NCI-H82 treated with DMSO at 0.1 percent for 48 hours (cell line): ENCODE data around the gene TESMIN.

Experiments used
- DNase-seq: peaks from one replicate; lab custom pipeline; 2025; ENCODE audit not compliant: unreplicated experiment; lab: John Stamatoyannopoulos, UW

TESMIN gene

DNA sequence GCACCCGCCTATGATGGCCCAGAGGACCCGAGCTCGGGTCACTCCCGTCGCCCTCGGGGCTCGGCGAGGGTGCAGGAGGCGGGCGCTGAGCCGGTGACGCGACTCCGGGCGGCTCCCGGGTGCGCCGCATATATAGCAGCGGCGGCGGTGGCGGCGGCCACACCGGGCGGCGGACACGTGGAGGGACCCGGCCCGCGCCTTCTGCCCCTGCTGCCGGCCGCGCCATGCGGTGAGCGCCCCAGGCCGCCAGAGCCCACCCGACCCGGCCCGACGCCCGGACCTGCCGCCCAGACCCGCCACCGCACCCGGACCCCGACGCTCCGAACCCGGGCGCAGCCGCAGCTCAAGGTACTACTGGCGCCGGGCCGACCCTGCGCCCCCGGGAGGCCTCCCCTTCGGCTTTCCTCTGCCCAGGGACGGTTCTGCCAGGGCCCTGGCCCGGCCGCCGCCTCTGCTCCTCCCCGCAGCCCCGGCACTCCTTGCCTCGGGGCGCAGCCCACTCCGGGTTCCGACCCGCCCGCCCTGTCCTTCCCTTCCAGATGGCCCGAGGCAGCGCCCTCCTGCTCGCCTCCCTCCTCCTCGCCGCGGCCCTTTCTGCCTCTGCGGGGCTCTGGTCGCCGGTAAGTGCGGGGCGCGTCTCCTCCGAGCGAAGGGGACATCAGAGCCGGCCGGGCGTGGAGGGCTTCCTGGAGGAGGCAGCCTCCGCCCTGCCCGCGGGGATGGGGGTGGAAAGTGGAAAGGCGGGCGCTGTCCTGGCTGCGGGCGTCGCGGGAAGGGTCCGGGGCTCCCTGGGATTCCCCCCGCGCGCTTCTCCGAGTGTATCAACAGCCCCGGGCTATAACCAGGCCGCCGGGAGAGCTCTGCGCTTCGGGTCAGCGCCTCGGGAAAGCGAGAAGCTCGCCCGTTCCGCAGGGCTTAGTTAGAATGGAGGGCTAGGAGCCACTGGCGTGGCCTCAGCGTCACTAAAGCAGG, 66.6 kb downstream of the TESMIN start, which contains the start of gene GAL:
Gene GAL, plus strand, starts transcription at position 160 of the 972 bp plus-strand sequence. Its CDS starts 380 bp downstream, at position 540.
- DNase-seq: no peak

DNA sequence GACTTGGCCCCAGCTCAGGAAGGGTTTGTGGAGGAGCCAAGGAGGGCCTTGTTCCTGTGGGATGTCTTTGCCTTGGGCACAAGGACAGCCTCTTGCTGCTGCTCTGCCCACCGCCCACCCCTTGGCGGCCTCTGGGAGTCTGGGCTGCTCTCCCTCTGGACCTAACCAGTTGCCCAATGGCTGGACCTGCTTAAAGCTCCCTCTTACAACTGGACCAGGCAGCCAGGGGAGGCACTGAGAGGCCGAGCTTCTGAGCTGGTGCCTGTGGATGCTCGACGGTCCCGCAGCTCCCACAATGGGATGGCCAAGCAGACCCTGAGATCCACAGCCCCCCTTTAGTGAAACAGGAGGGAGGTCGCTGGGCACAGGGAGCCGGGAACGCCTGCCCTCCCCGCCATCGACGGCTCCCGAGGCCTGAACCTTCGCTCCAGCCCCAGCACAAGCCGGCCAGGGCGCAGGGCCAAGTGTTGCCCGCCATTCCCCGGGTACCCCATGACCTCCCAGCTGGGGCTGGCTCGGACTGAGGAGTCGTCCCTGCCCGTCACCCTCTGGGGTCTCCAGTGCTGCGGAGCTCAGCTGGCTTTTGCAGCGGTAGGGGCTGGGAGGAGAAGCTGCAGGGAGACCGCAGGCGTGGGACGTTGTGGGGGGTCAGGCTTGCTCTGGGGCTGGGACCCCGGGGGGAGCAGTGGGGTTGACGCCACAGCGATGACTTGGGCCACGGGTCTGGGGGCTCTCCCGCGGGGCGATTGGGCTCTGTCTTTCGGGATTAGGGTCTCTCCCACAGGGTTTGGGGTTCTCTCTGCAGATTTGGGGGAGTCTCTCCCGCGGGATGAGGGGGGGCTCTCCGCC, 67.6 kb downstream of the TESMIN start:
- no peak for DNase-seq

DNA sequence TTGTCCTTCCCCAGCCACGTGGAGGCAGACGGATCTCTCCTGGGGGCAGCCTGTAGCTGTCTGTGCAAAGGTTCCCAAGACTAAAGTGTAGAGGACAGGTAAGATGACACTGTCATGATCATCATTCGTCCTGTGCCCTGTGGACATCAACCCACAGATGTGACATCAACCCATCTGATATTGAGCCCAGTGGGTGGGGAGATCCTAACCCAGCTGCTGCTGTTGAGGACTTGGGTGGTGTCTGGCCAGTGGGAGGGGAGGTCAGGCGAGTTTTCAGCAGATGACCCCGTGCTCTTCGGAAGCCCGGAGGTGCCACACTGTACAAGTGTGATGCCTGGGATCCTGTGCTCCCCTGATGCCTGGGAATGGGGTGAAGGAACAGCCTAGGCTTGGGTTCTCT, 68.2 kb downstream of the TESMIN start:
- no peak for DNase-seq

- DNase-seq: no peak
These were observed 68.8 kb downstream of the TESMIN start for GRCh38 chr11:68682531-68682961.

DNA sequence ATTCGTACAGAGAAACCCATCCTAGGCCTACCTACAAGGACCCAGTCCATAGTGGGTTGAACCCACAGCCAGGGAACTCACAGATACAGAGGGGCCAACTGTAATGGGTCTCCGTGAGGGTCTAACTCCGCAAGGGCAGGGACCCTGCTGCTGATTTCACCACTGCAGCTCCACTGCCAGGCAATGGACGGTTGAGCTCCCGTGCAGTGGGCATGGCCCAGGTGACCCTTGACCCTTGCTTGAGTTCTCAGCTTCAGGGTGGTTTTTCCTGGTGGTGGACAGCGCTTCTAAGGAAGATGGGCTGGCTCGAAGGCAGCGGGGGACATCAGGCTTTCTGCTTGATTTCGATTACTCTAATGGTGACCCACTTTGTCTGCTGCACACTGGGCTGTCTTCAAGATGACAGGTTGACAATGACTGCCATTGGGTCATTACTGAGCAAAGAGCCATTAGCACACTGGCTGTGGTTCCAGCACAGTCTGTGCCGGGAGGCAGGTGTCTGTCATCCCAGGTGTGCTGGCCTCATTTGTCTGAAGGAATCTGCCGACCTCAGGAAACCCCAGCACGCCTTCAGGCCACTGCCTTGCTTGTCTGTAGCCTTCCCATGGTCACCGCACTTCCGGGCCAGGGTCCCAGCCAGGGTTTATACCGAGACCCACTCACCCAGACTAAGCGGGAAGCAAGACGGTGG, 70.6 kb downstream of the TESMIN start:
- no peak for DNase-seq

DNA sequence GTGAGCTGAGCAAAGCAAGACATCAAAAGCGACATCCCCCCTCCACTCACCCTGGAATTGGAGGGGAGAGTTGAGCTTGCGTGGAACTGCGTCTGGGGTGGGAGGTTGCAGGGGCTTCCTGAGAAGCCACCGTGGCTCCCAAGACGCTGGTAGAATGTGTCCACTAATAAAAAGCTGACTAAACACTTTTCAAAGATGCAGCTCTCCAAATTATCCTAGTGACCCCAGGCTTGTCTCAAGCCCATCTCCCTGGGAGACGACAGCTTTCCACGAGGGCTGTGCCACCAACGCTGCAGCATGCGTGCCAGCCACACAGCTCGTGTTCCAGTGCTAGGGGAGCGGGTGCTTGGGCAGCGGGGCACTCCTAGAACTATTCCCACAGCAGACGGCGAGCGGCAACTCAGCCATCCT, 73.3 kb downstream of the TESMIN start:
- no peak for DNase-seq

DNA sequence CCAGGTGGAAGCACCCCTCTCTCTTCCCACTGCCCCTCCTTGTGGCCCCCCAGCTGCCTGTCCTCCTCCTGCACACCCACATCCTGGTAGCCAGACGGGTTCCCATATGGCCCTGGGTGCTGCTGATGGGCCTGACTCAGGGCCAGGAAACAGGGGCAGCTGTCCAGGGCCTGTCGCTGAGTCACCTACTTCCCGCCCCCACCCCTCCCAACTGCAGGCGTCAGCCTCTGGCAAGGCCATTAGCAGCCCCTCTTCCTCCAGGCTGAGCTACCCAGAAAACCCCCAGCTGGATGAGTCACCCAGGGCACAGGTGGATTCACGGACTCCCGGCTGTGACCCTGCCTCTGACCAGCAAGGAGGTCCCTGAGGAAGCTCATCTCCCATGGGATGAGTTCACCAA, 73.9 kb downstream of the TESMIN start:
- DNase-seq: no peak

DNA sequence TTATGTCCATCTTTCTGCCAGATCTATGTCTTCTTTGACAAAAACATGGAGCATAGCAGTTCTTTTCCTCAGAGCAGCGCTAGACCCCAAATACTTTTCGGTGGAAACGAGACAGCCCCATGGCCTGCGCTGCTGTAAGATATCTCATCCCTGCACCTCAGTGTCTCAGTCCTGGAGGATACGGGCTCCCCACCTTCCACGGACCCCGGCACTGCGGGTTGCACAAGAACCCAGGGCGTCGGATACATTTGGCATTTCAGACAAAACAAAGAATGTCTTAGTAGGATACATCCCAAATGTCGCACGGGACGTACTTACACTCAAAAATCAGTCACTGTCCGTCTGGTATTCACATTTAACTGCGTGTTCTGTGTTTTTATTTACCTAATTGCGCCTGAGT, 76.9 kb downstream of the TESMIN start:
- DNase-seq: no peak

GRCh38 chr11:68673991-68674390, 77.3 kb downstream of the TESMIN start:
- no peak for DNase-seq

GRCh38 chr11:68673306-68673945, 77.9 kb downstream of the TESMIN start:
- no peak for DNase-seq

DNA sequence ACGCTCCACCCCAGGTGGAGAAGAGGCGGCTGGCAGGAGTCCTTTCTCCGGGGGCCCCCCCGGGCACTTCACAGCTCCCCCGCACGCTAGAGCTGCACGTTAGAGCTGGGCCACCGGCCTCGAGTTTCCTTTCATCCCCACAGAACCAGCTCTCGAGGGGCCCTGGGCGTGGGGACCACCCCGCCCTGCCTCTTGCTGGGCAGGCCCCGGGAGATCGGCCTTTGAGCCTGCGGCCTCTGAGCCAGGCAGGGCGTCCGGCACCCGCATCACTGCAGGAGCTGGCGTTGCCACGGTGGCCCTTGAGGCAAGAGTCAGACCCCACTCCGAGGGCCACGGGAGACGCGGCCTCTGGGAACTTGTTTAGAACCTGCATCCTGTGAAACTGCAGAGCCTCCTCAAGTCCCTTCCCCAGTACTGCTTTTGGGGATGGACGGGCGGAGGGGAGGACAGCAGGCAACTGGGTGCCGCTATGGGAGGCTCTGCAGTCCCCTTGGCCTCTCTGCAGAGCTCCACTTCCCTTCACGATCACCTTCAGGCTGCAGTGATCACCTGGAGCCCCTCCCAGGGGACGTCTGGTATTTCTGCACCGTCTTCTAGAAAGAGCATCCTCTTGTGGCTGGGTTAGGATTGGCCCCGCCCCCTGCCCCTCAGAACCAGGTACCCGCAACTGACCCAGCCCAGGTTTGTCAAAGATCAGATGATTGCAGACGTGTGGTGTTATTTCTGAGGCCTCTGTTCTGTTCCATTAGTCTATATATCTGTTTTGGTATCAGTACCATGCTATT, 80.9 kb downstream of the TESMIN start:
- DNase-seq: no peak

GRCh38 chr11:68669301-68670090, 81.8 kb downstream of the TESMIN start:
- no peak for DNase-seq

DNA sequence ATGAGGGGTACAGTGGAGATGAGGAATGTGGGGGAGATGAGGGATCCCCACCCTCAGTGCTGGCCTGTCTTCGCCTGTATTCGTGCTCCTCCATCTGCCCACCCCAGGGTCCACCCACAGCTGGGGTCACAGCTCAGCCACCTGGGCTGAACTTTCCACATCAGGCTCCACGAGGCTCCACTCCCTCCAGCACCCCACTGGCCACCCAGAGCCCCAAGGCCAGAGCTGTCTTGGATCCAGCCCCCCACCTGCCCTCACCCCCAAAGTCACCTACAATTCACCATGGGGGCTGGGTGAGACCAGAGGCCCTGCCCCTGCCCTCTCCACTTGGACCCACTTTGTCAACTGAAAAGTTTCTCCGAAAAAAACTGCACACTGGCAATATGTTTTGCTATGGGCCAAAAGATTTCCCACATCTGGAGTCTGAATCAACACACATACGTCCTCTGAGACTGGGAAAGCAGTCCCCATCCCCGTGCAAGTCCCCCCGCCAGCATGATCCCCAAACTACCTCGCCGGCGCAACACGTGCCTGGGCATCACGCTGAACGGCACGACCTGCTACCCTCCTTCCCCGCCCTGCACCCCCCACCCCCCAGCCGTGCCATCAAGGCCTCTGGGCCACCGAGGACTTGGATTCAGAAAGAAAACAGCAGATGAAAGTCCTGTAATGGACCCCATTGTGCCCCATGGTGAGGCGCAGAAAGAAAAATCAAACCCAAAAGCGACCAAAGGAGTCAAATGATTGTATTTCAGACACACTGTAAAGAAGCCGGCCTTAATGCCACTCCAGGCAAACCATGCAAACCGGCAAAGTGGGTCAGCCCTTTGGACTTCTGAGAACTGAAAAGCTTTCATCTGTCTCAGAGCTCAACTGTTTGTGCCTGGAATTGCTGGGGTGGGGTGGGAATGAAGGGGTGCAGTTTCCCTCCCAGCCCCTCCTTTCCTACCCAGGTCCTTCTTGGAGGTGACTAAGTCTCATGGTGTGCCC, 83.5 kb downstream of the TESMIN start:
- no peak for DNase-seq

DNA sequence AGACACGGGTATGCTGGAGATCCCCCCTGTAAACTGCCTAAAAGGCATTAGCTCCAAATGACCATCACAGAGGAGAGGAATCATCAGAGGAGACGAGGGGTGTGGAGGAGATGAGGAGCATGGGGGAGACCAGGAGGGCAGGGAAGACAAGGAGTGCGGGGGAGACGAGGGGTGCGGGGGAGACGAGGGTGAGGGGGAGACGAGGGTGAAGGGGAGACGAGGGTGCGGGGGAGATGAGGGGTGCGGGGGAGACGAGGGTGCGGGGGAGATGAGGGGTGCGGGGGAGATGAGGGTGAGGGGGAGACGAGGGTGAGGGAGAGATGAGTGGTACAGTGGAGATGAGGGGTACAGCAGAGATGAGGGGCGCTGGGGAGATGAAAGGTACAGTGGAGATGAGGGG, 84.5 kb downstream of the TESMIN start:
- no peak for DNase-seq

DNA sequence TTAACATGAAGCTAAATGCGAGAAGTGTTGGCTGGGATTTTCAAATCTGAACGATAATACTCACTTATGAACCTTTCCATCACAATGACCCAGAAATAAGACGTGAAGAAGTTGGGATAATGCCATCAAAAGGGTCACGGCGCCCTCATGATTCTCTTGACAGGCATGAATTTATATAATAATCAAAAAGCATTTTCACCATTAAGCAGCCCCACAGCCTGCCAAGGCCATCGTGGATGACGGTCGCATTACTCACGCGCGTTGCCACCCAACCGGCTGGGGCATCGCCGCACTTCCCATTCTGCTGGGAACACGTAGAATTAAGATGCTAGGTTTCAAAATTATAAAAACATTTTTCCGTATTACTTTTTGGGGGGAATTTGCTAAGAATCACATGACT, 85.9 kb downstream of the TESMIN start:
- no peak for DNase-seq

DNA sequence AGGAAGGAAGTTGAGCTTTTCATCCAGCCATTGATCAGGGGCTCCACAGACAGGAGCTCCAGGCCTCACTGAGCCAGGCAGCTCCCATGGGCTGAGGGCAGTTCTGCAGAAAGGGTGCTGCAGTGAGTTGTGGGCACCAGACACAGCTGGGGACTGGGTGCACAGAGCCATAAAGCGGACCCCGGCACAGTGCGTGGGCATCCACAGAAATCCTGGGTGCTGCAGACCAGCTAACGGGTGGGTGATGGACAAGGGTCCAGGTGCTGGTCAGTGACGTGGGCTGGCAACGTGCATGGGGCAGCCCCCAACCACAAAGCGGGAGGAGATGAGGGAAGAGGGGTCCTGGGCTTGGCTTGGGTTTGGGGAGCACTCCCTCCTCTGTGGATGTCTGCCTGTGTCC, 86.4 kb downstream of the TESMIN start:
- DNase-seq: no peak

DNA sequence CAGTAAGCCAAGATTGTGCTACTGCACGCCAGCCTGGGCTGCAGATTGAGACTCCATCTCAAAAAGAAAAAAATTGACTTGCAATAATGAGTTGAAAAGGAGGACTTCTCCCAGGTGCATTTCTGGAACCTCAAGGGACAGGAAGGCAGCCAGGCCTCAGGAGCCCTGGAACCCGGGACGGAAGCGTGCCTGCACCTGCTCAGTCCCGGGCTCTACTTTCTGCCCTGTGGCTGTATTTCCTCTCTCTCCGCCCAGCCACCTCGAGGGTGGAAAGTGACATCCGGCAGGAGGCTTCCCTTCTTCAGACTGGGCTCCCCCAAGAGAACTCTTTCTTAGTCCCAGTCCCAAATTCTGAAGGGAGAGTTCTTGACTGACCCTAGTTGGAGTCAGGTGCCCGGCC, 87.2 kb downstream of the TESMIN start:
- no peak for DNase-seq

DNA sequence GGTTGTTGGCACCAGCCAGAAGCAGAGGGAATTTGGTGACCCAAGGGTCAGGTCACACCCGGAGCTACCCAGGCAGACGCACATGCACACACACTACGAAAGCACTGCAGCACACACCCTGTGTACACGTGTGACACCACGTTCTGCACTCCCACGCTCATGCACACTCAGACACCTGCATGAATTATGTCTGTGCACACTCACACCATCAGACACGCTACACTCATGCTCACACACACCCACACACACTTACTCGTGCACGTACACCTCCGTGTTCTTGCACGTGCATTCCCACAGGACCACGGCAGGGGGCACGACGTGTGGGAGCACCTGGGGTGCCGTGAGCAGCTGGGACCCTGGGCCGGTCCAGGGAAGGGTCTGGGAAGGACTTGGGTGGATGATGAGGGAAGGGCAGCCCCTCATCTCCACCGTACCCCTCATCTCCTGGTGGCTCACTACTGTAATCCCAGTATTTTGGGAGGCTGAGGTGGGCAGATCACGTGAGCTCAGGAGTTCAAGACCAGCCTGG, 87.8 kb downstream of the TESMIN start:
- no peak for DNase-seq
